HUES6 (cell line): ENCODE results near the gene SLC25A13.
A peak's percentile ranks its signal among the peaks of the same experiment; 100 is the strongest.

Experiments used
- H3K27ac ChIP-seq: 2 replicates; pipeline ENCODE4 v1.7.0; 2013; ENCODE audit warnings: low read depth, mild to moderate bottlenecking, low read length, inconsistent platforms
- H3K27me3 ChIP-seq: 2 replicates; pipeline ENCODE4 v1.6.1; 2013; ENCODE audit warnings: low read length; ENCODE audit not compliant: control insufficient read depth, insufficient read depth
- H3K36me3 ChIP-seq: 2 replicates; pipeline ENCODE4 v1.6.1; 2013; ENCODE audit warnings: low read length; ENCODE audit not compliant: control insufficient read depth, insufficient read depth
- H3K4me1 ChIP-seq: 2 replicates; pipeline ENCODE4 v1.6.1; 2013; ENCODE audit warnings: low read length; ENCODE audit not compliant: control insufficient read depth, insufficient read depth
- H3K4me3 ChIP-seq: 2 replicates; pipeline ENCODE4 v1.5.1; 2013; ENCODE audit warnings: low read depth, low read length
- H3K9ac ChIP-seq: one replicate; pipeline ENCODE4 v1.6.1; 2013; ENCODE audit warnings: mild to moderate bottlenecking, low read length
- H3K9me3 ChIP-seq: 2 replicates; pipeline ENCODE4 v1.6.1; 2013; ENCODE audit warnings: low read depth, low read length; ENCODE audit not compliant: control insufficient read depth, insufficient read depth

SLC25A13 gene

DNA sequence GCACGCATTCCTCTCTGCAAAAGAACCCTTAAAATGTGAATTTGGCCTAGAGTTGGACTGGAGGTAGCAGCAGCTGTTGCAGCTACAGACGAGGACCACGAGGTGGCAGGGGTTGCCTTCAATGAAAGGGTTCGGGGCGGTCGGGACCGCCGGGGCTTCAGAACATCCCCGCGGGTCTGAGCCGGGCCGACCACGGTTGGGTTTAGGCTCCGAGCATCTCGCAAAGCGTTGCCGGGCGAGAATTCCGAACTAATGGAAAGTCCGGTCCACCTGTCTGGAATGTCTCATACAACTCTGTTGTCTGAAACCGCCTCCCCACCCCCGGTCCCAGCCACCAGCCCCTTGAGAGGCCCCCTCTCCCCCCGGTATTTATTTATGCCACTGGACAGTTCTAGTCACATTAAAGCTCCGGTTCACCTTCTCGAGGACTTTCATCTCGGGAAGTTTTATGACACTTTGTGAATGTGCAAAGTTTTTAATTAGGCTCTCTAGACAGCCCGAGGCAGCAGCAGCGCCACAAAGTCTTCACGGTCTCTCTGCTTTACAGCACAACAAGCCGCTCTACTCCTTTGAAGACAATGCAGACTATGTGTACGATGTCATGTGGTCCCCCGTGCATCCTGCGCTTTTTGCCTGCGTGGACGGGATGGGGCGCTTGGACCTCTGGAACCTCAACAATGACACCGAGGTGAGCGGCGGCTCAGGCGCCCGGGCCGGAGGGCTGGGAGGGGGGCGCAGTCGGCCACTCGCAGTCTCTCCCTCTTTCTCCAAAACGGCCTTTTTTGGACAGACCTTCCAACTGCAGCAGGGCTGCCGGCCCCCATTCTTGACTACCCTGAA is 246.2 kb downstream of the SLC25A13 start:
- Histone ChIP-seq H3K4me1 (peaks cover 3% of the 10 kb centered on the region; the same call in 1 of the 2 replicates), H3K36me3 (no peaks in the 10 kb centered on the region), H3K9ac (peak overlapping the region; percentile 56), H3K4me3 (peak overlapping the region; percentile 85), H3K9me3 (no peaks in the 10 kb centered on the region), H3K27ac (no peak overlapping the region), H3K27me3 (peaks cover 11% of the 10 kb centered on the region)

DNA sequence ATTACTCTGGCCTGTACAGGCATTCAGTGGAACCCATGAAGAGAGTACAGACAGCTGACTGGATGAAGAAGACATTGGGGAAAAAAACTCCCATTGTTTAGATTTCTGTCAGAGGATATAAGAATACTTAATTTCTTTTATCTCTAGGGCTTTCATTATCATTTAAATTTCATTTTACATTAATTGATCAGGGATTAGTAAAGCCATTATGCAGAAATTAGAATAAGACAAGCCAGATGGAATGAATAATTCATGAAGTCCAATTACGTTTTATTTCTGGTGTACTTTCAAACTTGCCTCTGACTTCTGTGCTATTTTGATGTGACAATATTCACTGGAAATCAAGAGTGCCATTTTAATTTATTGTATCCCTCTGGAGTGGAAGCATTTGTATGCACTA is 247.0 kb downstream of the SLC25A13 start:
- Histone ChIP-seq H3K4me1 (peaks cover 3% of the 10 kb centered on the region; the same call in 1 of the 2 replicates), H3K27me3 (peaks cover 11% of the 10 kb centered on the region), H3K27ac (no peak overlapping the region), H3K4me3 (no peak overlapping the region), H3K9me3 (no peaks in the 10 kb centered on the region), H3K9ac (no peak overlapping the region), H3K36me3 (no peaks in the 10 kb centered on the region)
